RWPE1 (cell line): Measurements from ENCODE around the gene DNAJC22.

Experiments
- CTCF ChIA-PET: fragments of 350-600 bp; sonication (Branson Sonifier 250); formaldehyde crosslinking; extraction: SDS; loops from one replicate; lab custom pipeline; 2021; lab: Yijun Ruan, JAX
- POLR2A ChIA-PET: fragments of 400-600 bp; formaldehyde crosslinking; extraction: SDS; loops from one replicate; lab custom pipeline; 2020; ENCODE audit warnings: antibody characterized with exemption; ENCODE audit not compliant: low non-redundant PET; lab: Yijun Ruan, JAX
- DNase-seq: peaks from one replicate; pipeline ENCODE4 v3.0.0; 2012; ENCODE audit warnings: low spot score
- H3K27ac ChIP-seq: fragments of 450-650 bp; 2 replicates; pipeline ENCODE4 v1.5.1; 2017
- TF ChIP-seq, protein P1 (sequence below): fragments of 450-650 bp; conservative IDR thresholded peaks from 2 replicates; pipeline ENCODE4 v1.5.1; 2017; ENCODE audit warnings: low read depth, mild to moderate bottlenecking

Gene DNAJC22

DNA sequence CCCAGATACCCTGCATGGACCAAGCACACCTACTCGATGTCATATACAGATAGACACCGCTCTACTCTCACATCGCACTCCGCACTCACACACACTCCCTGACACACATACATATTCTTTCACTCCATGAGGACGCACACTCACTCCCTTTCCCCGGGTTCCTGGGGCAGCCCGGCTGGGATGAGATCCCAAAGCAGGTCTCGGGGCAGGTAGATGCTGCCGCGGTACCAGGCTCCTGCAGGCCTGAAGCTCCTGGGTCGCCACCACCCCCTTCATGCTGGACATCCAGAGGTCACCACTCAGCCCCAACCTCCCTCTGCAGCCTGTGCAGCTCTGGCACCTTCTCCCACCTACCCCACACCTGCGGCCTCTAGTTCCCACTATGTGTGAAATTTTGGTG lies 12.0 kb upstream of the DNAJC22 start:
- POLR2A ChIA-PET: no interaction called here
- CTCF ChIA-PET: interaction anchor here (0.6 to 1.4 kb wide), 6 partner anchors 13 to 481 kb away, joined by 3 to 6 read pairs (median 4); no protein-coding TSS in a partner anchor
- DNase-seq: no peak
- peak overlapping the region; percentile 15; the same call in 1 of the 2 replicates for H3K27ac ChIP-seq
- TF ChIP-seq, protein P1, sequence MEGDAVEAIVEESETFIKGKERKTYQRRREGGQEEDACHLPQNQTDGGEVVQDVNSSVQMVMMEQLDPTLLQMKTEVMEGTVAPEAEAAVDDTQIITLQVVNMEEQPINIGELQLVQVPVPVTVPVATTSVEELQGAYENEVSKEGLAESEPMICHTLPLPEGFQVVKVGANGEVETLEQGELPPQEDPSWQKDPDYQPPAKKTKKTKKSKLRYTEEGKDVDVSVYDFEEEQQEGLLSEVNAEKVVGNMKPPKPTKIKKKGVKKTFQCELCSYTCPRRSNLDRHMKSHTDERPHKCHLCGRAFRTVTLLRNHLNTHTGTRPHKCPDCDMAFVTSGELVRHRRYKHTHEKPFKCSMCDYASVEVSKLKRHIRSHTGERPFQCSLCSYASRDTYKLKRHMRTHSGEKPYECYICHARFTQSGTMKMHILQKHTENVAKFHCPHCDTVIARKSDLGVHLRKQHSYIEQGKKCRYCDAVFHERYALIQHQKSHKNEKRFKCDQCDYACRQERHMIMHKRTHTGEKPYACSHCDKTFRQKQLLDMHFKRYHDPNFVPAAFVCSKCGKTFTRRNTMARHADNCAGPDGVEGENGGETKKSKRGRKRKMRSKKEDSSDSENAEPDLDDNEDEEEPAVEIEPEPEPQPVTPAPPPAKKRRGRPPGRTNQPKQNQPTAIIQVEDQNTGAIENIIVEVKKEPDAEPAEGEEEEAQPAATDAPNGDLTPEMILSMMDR: no peak

DNA sequence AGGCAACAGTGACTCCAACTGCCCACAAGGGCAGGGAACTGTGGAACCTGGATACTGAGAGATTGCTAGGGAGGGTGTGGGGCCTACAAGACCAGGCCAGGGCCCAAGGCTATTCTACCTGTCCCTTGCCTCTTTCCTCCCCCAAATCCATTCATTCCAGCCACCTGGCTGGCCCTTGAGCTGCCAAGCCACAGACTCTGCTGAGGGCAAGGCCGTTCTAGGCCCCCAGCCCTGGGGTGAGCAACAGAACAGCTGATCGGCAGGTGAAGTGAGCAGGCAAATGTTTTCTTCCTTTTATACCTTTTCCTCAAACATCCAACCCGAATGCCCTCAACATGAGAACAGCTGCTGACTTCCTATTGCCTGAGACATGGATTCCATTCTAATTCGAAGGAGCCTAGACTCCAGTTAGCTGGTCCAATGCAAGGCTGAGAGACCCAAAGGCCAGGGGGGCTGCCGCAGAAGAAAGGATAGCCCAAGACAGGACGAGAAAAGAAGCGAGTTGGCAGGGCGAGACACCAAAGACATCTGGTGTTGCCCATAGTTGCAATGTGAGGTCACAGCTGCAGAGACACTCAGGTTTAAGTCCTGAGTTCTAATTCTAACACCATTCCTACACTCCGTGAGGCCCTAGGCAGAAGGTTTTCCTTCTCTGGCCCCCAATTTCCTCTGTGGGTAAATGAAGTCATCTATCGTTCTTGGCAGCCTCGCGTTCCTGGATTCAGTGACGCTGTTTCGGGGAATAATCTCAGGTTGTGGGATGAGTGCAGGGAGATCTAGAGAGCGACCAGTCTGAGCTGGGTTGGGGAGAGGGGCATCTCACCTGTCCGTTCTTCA lies 11.4 kb upstream of the DNAJC22 start:
- peak overlapping the region; percentile 15; the same call in 1 of the 2 replicates for H3K27ac ChIP-seq
- DNase-seq: no peak
- TF ChIP-seq, protein P1: no peak
- ChIA-PET CTCF (interaction anchor here (0.6 to 1.4 kb wide), 7 partner anchors 12 to 246 kb away, joined by 3 to 6 read pairs (median 4); no protein-coding TSS in a partner anchor), POLR2A (no interaction called here)

DNA sequence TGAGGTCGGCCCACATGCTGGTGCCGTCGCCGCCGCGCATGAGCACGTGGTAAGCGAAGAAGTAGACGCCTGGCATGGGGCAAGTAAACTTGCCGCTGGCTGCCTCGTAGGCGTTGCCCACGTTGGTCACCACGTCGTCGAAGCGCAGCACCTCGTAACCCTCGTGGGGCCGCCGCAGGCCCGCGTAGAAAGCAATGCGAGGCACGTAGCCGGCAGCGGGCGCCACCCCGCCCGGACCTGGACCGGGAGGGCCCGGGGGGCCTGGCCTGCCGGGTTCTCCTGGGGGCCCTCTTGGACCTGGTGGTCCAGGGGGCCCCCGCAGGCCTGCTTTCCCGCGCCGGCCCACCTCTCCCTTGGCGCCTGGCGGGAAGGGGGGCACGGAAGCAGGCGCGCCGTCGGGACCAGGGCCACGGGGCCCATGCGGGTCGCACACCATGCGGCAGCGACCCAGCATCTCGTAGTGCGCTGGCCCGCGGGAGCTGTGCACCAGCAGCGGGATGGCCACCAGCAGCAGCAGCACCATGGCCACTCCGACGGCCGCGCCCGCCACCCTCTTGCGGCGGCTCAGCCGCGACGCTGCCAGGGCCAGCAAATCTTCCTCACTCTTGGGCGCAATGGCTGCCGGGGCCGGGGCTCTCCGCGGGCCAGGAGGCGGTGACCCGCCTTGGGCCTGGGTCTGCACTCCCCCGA lies 10.6 kb upstream of the DNAJC22 start:
- H3K27ac ChIP-seq: no peak overlapping the region
- TF ChIP-seq, protein P1: no peak
- DNase-seq: no peak
- ChIA-PET POLR2A (no interaction called here), CTCF (interaction anchor here (0.6 to 1.8 kb wide), 7 partner anchors 10 to 66 kb away, joined by 3 to 7 read pairs (median 4); no protein-coding TSS in a partner anchor)

DNA sequence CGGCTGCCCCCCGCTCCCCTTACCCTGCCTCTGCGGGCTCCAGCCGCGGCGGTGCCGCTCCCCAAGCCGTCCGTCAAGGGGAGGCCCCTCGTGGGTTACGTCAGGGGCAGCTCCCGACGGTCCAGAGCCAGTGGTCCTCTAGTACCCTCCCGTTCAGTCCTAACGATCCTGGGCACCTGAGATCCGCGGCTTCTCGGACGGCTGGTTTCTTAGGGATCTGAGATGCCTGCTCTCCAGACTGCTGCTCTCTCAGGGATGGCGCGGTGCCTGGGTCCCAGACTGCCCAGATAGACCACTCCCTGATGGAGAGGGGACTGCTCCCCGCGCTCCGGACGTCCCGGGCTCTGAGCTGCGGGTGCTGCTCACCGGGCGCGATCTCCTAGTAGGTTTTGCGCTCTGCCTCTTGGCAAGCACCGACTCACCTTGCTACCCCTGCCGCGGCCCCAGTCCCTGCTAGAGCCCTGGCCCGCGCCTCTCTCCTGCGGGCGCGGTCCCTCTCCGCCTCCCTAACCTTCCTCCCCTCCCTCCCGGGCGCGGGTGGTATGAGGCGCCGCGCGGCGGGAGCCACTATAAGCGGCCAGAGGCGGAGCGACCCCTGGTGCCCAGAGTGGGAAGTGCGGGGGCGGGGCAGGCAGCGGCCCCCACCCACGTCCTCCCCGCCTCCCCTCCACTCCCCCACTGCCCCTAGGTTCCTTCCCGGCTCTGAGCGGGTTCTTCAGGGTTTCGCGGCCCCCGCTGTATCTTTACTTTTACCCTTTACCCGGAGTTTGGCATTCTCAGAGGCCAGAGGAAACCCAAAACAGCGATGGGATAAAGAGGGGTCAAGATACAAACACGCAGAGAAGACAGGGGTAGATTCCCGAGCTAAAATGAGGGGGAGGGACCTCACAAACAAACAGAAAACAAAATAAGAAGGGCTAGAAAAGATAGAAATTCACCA lies 9.8 kb upstream of the DNAJC22 start, which contains the start of gene C1QL4:
C1QL4 (minus strand) TSS at position 544 of the 940 bp plus-strand sequence. CDS start 711 bp downstream, outside the sequence.
- CTCF ChIA-PET: interaction anchor here (0.6 to 1.8 kb wide), 10 partner anchors 9 to 67 kb away, joined by 3 to 7 read pairs (median 4); partner anchors contain the start of gene DNAJC22
- no peak within 1 kb of the TSS for H3K27ac ChIP-seq
- POLR2A ChIA-PET: no interaction called here
- DNase-seq: peak; percentile 80
- TF ChIP-seq, protein P1: peak; percentile 97

DNA sequence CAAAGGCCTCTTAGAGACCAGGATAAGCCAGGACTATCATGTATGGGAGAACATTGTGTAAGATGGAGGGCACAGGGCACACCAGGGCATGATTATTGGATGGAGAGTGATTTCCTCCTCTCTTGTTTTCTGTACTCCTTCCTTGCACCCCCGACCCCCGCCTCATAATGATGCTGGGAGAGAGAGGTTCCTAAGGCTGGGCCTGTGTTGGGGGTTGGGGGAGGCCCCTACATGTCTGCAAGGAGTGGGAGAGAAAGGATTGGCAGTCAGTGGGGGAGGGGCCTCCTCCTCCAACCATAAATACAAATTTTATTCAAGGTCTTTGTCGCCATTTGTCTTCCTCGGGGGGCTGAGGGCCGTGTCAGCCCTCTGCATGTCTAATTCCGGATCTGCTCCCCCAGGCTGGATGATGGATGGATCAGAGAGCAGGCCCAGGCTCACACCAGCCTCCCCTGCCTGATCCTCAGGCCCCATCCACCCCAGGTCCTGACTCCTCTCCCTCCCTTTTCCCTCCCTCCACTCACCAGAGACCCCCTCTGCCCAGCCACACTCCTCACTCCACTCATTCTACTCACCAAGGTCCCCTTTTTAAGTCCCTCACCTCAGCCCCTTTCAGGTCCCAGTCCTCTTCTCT lies 7.7 kb upstream of the DNAJC22 start:
- H3K27ac ChIP-seq: no peak overlapping the region; the same call in 1 of the 2 replicates
- CTCF ChIA-PET: interaction anchor here (0.6 to 0.7 kb wide), 2 partner anchors 9 to 153 kb away, joined by 4 to 5 read pairs; no protein-coding TSS in a partner anchor
- TF ChIP-seq, protein P1: no peak
- DNase-seq: no peak
- POLR2A ChIA-PET: no interaction called here
